Measurements from ENCODE around the gene LCE2A.

LCE2A gene

GRCh38 chr1:152707860-152708259, 9.7 kb downstream of the LCE2A start, which contains the start of gene LCE4A:
Gene LCE4A (plus strand): TSS chr1:152708160. CDS start chr1:152709076, 916 bp downstream.
- Histone ChIP-seq H4K20me1 (ENCODE audit: insufficient read depth, low read length, poor library complexity, severe bottlenecking) (no peaks in the 10 kb centered on the region), H3K9me2 (replicated peaks; ENCODE audit: low read depth, low read length) (no peaks in the 10 kb centered on the region), H3K9me3 (ENCODE audit: insufficient read depth, low read depth, low read length) (no peaks in the 10 kb centered on the region), H3K4me3 (ENCODE audit: low read length, poor library complexity, severe bottlenecking) (no peak within 1 kb of the TSS), H3K36me3 (ENCODE audit: insufficient read depth, low read length) (no peaks in the 10 kb centered on the region), H3K4me2 (ENCODE audit: low read depth, low read length, poor library complexity, severe bottlenecking) (no peak within 1 kb of the TSS), H3K4me1 (ENCODE audit: insufficient read depth, low read length, poor library complexity, severe bottlenecking) (no peaks in the 10 kb centered on the region), H3K79me2 (ENCODE audit: insufficient read depth, low read length) (no peaks in the 10 kb centered on the region), H3K27me3 (ENCODE audit: insufficient read depth, low read length, poor library complexity, severe bottlenecking) (no peaks in the 10 kb centered on the region), H2AFZ (ENCODE audit: low read length) (no peak within 1 kb of the TSS), H3F3A (ENCODE audit: low read depth) (no peaks in the 10 kb centered on the region), H3K9ac (ENCODE audit: low read depth, low read length, poor library complexity, severe bottlenecking) (no peak within 1 kb of the TSS)
- TF ChIP-seq CTCF (conservative IDR thresholded peaks at IDR 0.05; ENCODE audit: low read length): no peak
- no peak for TF ChIP-seq EZH2phosphoT487 (IDR thresholded peaks at IDR 0.05; ENCODE audit: borderline replicate concordance)

DNA sequence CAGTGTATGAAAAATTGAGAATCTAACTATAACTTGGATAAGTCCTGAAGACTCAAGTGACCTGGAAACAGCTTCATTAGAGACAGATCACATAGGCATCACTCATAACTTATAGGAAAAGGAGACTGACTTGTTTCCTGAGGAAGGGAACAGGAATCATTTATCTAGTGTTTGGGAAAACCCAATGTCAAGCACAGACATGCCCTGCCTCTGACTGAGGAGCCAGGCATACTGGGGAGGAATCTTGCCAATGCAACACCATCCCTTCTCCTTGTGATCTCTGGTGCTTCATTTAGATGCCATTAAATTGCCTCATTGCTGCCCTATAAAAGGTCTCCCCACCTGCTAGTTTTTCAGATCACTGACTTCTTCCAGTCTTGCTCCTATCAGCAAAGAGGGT, 20.1 kb downstream of the LCE2A start:
- Histone ChIP-seq H3K27me3 (ENCODE audit: insufficient read depth, low read length, poor library complexity, severe bottlenecking) (no peaks in the 10 kb centered on the region), H3F3A (ENCODE audit: low read depth) (no peaks in the 10 kb centered on the region), H3K4me1 (ENCODE audit: insufficient read depth, low read length, poor library complexity, severe bottlenecking) (no peaks in the 10 kb centered on the region), H3K4me3 (ENCODE audit: low read length, poor library complexity, severe bottlenecking) (no peak overlapping the region), H3K9me3 (ENCODE audit: insufficient read depth, low read depth, low read length) (no peaks in the 10 kb centered on the region), H3K9me2 (replicated peaks; ENCODE audit: low read depth, low read length) (no peaks in the 10 kb centered on the region), H3K79me2 (ENCODE audit: insufficient read depth, low read length) (no peaks in the 10 kb centered on the region), H3K4me2 (ENCODE audit: low read depth, low read length, poor library complexity, severe bottlenecking) (no peak overlapping the region), H4K20me1 (ENCODE audit: insufficient read depth, low read length, poor library complexity, severe bottlenecking) (no peaks in the 10 kb centered on the region), H3K9ac (ENCODE audit: low read depth, low read length, poor library complexity, severe bottlenecking) (no peak overlapping the region), H3K36me3 (ENCODE audit: insufficient read depth, low read length) (no peaks in the 10 kb centered on the region), H2AFZ (ENCODE audit: low read length) (no peak overlapping the region)
- no peak for TF ChIP-seq EZH2phosphoT487 (IDR thresholded peaks at IDR 0.05; ENCODE audit: borderline replicate concordance)
- no peak for TF ChIP-seq CTCF (conservative IDR thresholded peaks at IDR 0.05; ENCODE audit: low read length)

- Histone ChIP-seq H2AFZ (ENCODE audit: low read length) (no peak overlapping the region), H3K79me2 (ENCODE audit: insufficient read depth, low read length) (no peaks in the 10 kb centered on the region), H3K36me3 (ENCODE audit: insufficient read depth, low read length) (no peaks in the 10 kb centered on the region), H3K4me1 (ENCODE audit: insufficient read depth, low read length, poor library complexity, severe bottlenecking) (no peaks in the 10 kb centered on the region), H3K9me2 (replicated peaks; ENCODE audit: low read depth, low read length) (no peaks in the 10 kb centered on the region), H3K9me3 (ENCODE audit: insufficient read depth, low read depth, low read length) (no peaks in the 10 kb centered on the region), H3K4me3 (ENCODE audit: low read length, poor library complexity, severe bottlenecking) (no peak overlapping the region), H3K4me2 (ENCODE audit: low read depth, low read length, poor library complexity, severe bottlenecking) (no peak overlapping the region), H3K9ac (ENCODE audit: low read depth, low read length, poor library complexity, severe bottlenecking) (no peak overlapping the region), H3K27me3 (ENCODE audit: insufficient read depth, low read length, poor library complexity, severe bottlenecking) (no peaks in the 10 kb centered on the region), H4K20me1 (ENCODE audit: insufficient read depth, low read length, poor library complexity, severe bottlenecking) (no peaks in the 10 kb centered on the region), H3F3A (ENCODE audit: low read depth) (no peaks in the 10 kb centered on the region)
- no peak for TF ChIP-seq CTCF (conservative IDR thresholded peaks at IDR 0.05; ENCODE audit: low read length)
- TF ChIP-seq EZH2phosphoT487 (IDR thresholded peaks at IDR 0.05; ENCODE audit: borderline replicate concordance): no peak
Observed at GRCh38 chr1:152725261-152725660, 27.1 kb downstream of the LCE2A start.

All from Loucy (cell line).